NCI-H345 treated with DMSO at 0.1 percent for 48 hours (cell line): ENCODE results near the gene HHATL.

Experiments
- DNase-seq: peaks from one replicate; lab custom pipeline; 2025; ENCODE audit not compliant: unreplicated experiment; lab: John Stamatoyannopoulos, UW

HHATL gene

GRCh38 chr3:42685891-42686820, 16.4 kb downstream of the HHATL start:
- no peak for DNase-seq

GRCh38 chr3:42685363-42685881, 17.2 kb downstream of the HHATL start, which contains the start of gene KLHL40:
KLHL40 (plus strand) TSS chr3:42685537; CDS start chr3:42685619, 82 bp downstream.
- DNase-seq: no peak

GRCh38 chr3:42684632-42685362, 17.8 kb downstream of the HHATL start:
- no peak for DNase-seq

- no peak for DNase-seq
Observed at GRCh38 chr3:42683875-42684598, 18.6 kb downstream of the HHATL start.

GRCh38 chr3:42682301-42683070, 20.1 kb downstream of the HHATL start:
- DNase-seq: no peak

GRCh38 chr3:42681361-42682038, 21.1 kb downstream of the HHATL start:
- DNase-seq: no peak

GRCh38 chr3:42680806-42681205, 21.8 kb downstream of the HHATL start:
- no peak for DNase-seq

GRCh38 chr3:42680271-42680670, 22.3 kb downstream of the HHATL start:
- no peak for DNase-seq

- no peak for DNase-seq
Observed at GRCh38 chr3:42678447-42678846, 24.2 kb downstream of the HHATL start.

GRCh38 chr3:42675909-42676308, 26.7 kb downstream of the HHATL start:
- no peak for DNase-seq

GRCh38 chr3:42674146-42674545, 28.5 kb downstream of the HHATL start:
- DNase-seq: no peak

GRCh38 chr3:42673082-42673481, 29.5 kb downstream of the HHATL start:
- DNase-seq: no peak

- DNase-seq: no peak
Observed at GRCh38 chr3:42672515-42672914, 30.1 kb downstream of the HHATL start.

- no peak for DNase-seq
Observed at GRCh38 chr3:42670670-42671069, 31.9 kb downstream of the HHATL start.

GRCh38 chr3:42670051-42670576, 32.5 kb downstream of the HHATL start:
- DNase-seq: no peak

- DNase-seq: no peak
Observed at GRCh38 chr3:42668793-42669217, 33.8 kb downstream of the HHATL start.

- DNase-seq: no peak
Observed at GRCh38 chr3:42668413-42668760, 34.2 kb downstream of the HHATL start.

GRCh38 chr3:42667523-42668412, 34.8 kb downstream of the HHATL start:
- peak; percentile 76 for DNase-seq

GRCh38 chr3:42667096-42667522, 35.5 kb downstream of the HHATL start:
- no peak for DNase-seq
